Measurements from ENCODE around the gene KMO. TPM values are rescaled to one million over a fixed set of nuclear protein-coding genes. Genes with fewer than 3 reads are reported as not detected.

The KMO gene
- total and polyA plus RNA-seq, 2 of the 8 experiments (the other 6 are each of a cell fraction or from before 2014, with no cell fraction given), result not detected

- TF ChIP-seq, protein P1, sequence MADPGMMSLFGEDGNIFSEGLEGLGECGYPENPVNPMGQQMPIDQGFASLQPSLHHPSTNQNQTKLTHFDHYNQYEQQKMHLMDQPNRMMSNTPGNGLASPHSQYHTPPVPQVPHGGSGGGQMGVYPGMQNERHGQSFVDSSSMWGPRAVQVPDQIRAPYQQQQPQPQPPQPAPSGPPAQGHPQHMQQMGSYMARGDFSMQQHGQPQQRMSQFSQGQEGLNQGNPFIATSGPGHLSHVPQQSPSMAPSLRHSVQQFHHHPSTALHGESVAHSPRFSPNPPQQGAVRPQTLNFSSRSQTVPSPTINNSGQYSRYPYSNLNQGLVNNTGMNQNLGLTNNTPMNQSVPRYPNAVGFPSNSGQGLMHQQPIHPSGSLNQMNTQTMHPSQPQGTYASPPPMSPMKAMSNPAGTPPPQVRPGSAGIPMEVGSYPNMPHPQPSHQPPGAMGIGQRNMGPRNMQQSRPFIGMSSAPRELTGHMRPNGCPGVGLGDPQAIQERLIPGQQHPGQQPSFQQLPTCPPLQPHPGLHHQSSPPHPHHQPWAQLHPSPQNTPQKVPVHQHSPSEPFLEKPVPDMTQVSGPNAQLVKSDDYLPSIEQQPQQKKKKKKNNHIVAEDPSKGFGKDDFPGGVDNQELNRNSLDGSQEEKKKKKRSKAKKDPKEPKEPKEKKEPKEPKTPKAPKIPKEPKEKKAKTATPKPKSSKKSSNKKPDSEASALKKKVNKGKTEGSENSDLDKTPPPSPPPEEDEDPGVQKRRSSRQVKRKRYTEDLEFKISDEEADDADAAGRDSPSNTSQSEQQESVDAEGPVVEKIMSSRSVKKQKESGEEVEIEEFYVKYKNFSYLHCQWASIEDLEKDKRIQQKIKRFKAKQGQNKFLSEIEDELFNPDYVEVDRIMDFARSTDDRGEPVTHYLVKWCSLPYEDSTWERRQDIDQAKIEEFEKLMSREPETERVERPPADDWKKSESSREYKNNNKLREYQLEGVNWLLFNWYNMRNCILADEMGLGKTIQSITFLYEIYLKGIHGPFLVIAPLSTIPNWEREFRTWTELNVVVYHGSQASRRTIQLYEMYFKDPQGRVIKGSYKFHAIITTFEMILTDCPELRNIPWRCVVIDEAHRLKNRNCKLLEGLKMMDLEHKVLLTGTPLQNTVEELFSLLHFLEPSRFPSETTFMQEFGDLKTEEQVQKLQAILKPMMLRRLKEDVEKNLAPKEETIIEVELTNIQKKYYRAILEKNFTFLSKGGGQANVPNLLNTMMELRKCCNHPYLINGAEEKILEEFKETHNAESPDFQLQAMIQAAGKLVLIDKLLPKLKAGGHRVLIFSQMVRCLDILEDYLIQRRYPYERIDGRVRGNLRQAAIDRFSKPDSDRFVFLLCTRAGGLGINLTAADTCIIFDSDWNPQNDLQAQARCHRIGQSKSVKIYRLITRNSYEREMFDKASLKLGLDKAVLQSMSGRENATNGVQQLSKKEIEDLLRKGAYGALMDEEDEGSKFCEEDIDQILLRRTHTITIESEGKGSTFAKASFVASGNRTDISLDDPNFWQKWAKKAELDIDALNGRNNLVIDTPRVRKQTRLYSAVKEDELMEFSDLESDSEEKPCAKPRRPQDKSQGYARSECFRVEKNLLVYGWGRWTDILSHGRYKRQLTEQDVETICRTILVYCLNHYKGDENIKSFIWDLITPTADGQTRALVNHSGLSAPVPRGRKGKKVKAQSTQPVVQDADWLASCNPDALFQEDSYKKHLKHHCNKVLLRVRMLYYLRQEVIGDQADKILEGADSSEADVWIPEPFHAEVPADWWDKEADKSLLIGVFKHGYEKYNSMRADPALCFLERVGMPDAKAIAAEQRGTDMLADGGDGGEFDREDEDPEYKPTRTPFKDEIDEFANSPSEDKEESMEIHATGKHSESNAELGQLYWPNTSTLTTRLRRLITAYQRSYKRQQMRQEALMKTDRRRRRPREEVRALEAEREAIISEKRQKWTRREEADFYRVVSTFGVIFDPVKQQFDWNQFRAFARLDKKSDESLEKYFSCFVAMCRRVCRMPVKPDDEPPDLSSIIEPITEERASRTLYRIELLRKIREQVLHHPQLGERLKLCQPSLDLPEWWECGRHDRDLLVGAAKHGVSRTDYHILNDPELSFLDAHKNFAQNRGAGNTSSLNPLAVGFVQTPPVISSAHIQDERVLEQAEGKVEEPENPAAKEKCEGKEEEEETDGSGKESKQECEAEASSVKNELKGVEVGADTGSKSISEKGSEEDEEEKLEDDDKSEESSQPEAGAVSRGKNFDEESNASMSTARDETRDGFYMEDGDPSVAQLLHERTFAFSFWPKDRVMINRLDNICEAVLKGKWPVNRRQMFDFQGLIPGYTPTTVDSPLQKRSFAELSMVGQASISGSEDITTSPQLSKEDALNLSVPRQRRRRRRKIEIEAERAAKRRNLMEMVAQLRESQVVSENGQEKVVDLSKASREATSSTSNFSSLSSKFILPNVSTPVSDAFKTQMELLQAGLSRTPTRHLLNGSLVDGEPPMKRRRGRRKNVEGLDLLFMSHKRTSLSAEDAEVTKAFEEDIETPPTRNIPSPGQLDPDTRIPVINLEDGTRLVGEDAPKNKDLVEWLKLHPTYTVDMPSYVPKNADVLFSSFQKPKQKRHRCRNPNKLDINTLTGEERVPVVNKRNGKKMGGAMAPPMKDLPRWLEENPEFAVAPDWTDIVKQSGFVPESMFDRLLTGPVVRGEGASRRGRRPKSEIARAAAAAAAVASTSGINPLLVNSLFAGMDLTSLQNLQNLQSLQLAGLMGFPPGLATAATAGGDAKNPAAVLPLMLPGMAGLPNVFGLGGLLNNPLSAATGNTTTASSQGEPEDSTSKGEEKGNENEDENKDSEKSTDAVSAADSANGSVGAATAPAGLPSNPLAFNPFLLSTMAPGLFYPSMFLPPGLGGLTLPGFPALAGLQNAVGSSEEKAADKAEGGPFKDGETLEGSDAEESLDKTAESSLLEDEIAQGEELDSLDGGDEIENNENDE (IDR thresholded peaks at IDR 0.05; ENCODE audit: insufficient replicate concordance, low read length), result no peak
- no peak for TF ChIP-seq JUND (IDR thresholded peaks at IDR 0.05; ENCODE audit: low read length)
- TF ChIP-seq EZH2 (IDR thresholded peaks at IDR 0.05; ENCODE audit: low read depth, low read length, severe bottlenecking), result no peak
- no peak for TF ChIP-seq KDM1A (IDR thresholded peaks at IDR 0.05; ENCODE audit: borderline replicate concordance, low read length)
- TF ChIP-seq TAF1 (IDR thresholded peaks at IDR 0.05; ENCODE audit: low read depth, low read length), result no peak
- TF ChIP-seq TBP (IDR thresholded peaks at IDR 0.05; ENCODE audit: low read depth, low read length), result no peak
- TF ChIP-seq CREB1 (IDR thresholded peaks at IDR 0.05), result no peak
- no peak for TF ChIP-seq CBX5 (IDR thresholded peaks at IDR 0.05; ENCODE audit: low read depth, low read length)
- TF ChIP-seq, protein P2, sequence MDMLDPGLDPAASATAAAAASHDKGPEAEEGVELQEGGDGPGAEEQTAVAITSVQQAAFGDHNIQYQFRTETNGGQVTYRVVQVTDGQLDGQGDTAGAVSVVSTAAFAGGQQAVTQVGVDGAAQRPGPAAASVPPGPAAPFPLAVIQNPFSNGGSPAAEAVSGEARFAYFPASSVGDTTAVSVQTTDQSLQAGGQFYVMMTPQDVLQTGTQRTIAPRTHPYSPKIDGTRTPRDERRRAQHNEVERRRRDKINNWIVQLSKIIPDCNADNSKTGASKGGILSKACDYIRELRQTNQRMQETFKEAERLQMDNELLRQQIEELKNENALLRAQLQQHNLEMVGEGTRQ (IDR thresholded peaks at IDR 0.05; ENCODE audit: low read length), result no peak
- TF ChIP-seq CTBP2 (IDR thresholded peaks at IDR 0.05; ENCODE audit: borderline replicate concordance, insufficient read depth, insufficient read length, low read length), result no peak
Observed at GRCh38 chr1:241488739-241489138, 43.4 kb upstream of the KMO start (continued).
